GM12865 (cell line): Measurements from ENCODE around the gene APOL5.
"Not testable (repeated sequence)": the region's sequence is repeated elsewhere in the genome, so short reads cannot be mapped to it uniquely, and the experiment has no call there.

ENCODE experiments used
- DNase-seq: peaks from one replicate; pipeline ENCODE4 v3.0.0; 2010; ENCODE audit warnings: low read depth
- H3K4me3 ChIP-seq: 2 replicates; pipeline ENCODE4 v1.5.1; 2011; ENCODE audit warnings: mild to moderate bottlenecking, low read depth, low read length, control low read depth
- TF ChIP-seq, protein P1 (sequence below): IDR thresholded peaks from 2 replicates; pipeline ENCODE4 v1.5.1; 2011; ENCODE audit warnings: low read length, control low read depth, low read depth, inconsistent platforms; ENCODE audit not compliant: insufficient read depth; ENCODE audit errors: missing control alignments

Gene APOL5, protein sequence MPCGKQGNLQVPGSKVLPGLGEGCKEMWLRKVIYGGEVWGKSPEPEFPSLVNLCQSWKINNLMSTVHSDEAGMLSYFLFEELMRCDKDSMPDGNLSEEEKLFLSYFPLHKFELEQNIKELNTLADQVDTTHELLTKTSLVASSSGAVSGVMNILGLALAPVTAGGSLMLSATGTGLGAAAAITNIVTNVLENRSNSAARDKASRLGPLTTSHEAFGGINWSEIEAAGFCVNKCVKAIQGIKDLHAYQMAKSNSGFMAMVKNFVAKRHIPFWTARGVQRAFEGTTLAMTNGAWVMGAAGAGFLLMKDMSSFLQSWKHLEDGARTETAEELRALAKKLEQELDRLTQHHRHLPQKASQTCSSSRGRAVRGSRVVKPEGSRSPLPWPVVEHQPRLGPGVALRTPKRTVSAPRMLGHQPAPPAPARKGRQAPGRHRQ

DNA sequence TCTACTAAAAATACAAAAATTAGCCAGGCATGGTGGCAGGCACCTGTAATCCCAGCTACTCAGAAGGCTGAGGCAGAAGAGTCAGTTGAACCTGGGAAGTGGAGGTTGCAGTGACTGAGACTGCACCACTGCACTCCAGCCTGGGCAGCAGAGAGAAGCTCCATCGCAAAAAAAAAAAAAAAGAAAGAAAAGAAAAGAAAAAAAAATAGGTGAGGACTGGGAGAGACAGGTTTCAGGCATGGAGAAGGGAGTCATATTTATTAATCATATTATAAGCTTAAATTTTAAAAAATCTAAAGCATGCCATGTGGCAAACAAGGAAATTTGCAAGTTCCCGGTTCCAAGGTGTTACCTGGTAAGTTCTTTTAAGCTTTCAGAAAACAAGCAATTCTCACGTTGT, at the start of gene APOL5:
TSS of gene APOL5 (plus strand) at position 301 of the 400 bp plus-strand sequence. CDS start at position 301, 0 bp downstream.
- TF ChIP-seq, protein P1, sequence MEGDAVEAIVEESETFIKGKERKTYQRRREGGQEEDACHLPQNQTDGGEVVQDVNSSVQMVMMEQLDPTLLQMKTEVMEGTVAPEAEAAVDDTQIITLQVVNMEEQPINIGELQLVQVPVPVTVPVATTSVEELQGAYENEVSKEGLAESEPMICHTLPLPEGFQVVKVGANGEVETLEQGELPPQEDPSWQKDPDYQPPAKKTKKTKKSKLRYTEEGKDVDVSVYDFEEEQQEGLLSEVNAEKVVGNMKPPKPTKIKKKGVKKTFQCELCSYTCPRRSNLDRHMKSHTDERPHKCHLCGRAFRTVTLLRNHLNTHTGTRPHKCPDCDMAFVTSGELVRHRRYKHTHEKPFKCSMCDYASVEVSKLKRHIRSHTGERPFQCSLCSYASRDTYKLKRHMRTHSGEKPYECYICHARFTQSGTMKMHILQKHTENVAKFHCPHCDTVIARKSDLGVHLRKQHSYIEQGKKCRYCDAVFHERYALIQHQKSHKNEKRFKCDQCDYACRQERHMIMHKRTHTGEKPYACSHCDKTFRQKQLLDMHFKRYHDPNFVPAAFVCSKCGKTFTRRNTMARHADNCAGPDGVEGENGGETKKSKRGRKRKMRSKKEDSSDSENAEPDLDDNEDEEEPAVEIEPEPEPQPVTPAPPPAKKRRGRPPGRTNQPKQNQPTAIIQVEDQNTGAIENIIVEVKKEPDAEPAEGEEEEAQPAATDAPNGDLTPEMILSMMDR = no peak
- no peak for DNase-seq
- no peak within 1 kb of the TSS for H3K4me3 ChIP-seq

DNA sequence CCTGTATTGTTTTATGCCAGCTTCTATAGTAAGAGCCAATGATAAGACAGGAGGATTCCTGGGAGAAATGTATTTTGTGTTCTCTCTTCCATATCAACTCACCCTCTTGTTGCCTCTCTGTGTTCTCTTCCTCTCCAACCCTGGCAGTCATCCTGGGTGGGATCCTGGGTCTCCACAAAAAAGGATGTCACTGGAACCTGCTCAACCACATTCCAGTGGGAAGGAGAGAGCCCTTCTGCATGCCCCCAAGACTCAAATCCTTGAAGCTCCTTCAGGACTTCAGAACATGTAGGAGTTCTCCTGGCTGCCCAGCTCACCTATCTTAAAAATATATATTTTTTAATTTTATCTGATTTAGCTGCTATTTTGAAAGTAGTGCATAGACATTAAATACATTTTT, 43.3 kb upstream of the APOL5 start:
- DNase-seq = no peak
- H3K4me3 ChIP-seq = no peak overlapping the region
- TF ChIP-seq, protein P1 = no peak

DNA sequence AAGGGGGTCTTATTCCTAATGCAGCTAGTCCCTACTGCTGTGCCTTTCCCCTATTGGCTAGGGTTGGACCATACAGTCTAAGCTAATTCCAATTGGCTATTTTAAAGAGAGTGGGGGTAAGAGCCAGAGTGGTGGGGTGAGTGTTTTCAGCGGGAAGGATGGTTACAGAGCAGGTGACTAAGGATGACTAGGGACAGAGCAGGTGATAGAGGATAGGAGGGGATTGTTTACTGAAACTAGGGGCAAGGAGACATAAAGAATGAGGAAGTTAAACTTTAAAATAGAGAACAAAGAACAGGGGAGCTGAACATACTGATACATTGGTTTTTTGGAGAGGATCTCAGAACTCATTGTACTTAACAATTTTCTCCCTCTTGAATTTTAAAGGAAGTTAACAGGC, 41.6 kb upstream of the APOL5 start:
- not testable (repeated sequence) for DNase-seq, H3K4me3 ChIP-seq

DNA sequence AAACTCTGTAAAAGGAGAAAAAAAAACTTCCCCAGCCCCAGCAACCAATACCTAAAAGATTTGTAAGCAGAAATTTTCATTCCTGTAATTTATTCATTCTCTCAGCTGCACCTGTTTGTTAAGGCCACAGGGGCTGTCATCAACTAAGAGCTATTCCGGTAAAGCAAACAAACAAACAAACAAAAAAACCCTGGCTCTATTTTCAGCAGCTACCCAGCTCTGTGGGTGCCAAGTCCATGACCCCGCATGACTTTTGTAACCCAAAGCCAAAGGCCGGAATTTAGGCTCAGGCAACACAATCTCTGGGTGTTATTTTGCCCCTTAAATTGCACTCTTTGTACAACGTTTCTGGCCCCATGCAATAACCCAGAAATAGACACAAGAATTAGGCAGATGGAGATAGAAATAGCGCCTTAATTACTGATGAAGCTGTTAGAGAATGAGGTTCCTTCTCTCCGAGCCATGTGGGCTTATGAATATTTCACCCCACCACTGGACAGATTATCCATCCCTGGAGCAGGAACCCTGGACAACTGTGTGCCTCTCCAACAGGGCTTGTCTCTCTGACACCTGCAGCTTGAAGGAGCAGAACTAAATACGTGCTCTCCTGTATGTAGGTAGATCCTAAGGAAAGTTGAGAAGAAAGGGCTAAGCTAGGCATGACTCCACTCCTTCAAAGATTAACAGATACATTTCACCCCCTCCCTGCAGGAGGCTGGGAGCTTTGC, 40.0 kb upstream of the APOL5 start:
- no peak for DNase-seq
- no peak overlapping the region for H3K4me3 ChIP-seq
- TF ChIP-seq, protein P1 = no peak

DNA sequence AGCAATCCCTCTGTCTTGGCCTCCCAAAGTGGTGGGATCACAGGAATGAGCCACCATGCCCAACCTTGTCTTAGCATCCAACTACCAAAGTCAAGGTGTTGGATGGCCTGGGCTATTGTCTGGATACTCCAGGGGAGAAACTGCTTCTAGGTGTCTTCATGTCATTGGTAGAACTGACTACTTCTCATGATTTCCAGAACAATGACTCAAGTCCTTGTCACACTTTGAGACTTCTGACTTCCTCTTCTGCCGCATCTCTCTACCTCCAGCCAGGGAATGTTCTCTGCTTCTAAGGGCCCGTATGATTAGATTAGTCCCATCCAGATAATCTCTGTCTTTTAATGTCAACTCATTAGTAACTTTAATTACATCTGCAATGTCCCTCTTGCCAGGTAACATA, 38.8 kb upstream of the APOL5 start:
- DNase-seq = no peak
- H3K4me3 ChIP-seq = no peak overlapping the region
- TF ChIP-seq, protein P1 = no peak

DNA sequence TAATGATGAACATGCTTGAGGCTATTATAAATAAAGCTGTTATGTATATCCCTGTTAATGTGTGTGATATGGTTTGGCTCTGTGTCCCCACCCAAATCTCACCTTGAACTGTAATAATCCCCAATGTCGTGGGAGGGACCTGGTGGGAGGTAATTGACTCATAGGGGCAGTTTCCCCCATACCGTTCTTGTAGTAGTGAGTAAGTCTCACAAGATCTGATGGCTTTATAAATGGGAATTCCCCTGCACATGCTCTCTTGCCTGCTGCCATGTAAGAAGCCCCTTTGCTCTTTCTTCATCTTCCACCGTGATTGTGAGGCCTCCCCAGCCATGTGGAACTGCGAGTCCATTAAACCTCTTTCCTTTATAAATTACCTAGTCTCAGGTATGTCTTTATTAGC, 38.2 kb upstream of the APOL5 start:
- peak; percentile 51 for DNase-seq
- H3K4me3 ChIP-seq = not testable (repeated sequence)

DNA sequence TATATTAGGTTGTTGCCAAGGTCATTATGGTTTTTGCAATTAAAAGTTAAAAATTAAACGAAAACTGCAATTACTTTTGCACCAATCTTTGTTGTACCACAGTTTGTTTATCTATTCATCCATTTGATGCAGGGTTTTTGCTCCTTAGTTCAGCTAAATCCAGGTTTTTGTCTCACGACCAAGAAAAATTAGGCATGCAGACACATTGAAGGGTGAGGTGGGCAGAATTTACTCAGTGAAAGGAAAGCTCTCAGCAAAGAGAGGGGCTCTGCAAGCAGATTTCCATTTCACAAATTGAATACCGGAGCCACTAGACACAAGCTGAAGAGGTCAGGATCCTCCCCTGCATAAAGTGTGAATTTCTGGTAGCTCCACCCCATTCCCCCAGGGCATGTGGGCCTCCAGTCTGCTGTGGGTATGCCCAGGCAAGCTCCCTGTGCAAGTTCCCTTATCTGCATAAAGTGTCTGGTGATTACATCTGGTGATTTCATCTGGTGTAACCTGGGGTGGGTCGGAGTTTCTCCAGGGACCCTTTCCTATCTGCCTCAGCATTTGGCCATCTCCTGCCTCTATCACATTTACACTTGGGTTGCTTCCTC, 36.1 kb upstream of the APOL5 start:
- H3K4me3 ChIP-seq = no peak overlapping the region
- no peak for DNase-seq
- TF ChIP-seq, protein P1 = no peak
